Measurements from ENCODE around the gene ARHGAP21.

ARHGAP21 gene

DNA sequence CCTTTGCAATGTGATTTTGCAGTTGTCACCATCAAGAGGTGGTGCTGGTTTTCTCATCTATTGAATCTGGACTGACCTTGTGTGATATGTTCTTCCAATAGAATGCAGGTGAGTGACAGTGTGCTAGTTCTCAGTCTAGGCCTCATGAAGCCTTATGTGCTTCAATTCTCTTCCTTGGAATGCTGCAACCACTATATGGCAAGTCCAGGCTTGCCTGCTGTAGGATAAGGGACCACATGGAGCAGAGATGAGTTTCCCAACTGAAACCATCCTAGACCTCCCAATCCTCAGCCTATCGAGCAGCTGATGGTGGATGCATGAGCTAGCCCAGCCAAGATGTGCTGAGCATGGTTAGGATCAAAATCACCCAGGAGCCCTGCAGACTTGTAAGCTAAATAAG, 32.6 kb upstream of the ARHGAP21 start:
- TF ChIP-seq, protein P1, sequence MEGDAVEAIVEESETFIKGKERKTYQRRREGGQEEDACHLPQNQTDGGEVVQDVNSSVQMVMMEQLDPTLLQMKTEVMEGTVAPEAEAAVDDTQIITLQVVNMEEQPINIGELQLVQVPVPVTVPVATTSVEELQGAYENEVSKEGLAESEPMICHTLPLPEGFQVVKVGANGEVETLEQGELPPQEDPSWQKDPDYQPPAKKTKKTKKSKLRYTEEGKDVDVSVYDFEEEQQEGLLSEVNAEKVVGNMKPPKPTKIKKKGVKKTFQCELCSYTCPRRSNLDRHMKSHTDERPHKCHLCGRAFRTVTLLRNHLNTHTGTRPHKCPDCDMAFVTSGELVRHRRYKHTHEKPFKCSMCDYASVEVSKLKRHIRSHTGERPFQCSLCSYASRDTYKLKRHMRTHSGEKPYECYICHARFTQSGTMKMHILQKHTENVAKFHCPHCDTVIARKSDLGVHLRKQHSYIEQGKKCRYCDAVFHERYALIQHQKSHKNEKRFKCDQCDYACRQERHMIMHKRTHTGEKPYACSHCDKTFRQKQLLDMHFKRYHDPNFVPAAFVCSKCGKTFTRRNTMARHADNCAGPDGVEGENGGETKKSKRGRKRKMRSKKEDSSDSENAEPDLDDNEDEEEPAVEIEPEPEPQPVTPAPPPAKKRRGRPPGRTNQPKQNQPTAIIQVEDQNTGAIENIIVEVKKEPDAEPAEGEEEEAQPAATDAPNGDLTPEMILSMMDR (IDR thresholded peaks at IDR 0.05; ENCODE audit: low read depth, low read length, missing control alignments) = no peak
- DNase-seq (ENCODE audit: low read depth) = no peak
- H3K4me3 ChIP-seq (ENCODE audit: low read depth, low read length) = no peak overlapping the region

DNA sequence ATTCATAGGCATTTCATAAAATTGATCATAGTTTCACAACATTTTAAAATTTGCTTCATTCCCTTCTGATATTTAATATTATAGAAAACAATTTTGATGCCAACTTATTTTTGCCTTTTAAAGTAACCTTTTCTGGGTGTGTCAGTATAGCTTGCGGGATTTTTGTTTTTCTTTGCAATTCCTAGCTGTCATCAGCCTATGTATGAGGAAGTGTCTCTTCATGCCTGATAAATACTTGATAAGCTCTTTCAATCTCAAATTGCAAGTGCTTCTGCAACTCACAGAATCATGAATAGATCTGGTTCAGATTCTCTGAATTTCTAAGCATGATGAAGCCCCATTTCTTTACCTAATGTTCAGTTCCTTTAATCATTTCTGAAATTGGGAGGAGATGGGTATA, 28.0 kb upstream of the ARHGAP21 start:
- TF ChIP-seq, protein P1 (IDR thresholded peaks at IDR 0.05; ENCODE audit: low read depth, low read length, missing control alignments) = no peak
- H3K4me3 ChIP-seq (ENCODE audit: low read depth, low read length) = no peak overlapping the region
- DNase-seq (ENCODE audit: low read depth) = no peak

DNA sequence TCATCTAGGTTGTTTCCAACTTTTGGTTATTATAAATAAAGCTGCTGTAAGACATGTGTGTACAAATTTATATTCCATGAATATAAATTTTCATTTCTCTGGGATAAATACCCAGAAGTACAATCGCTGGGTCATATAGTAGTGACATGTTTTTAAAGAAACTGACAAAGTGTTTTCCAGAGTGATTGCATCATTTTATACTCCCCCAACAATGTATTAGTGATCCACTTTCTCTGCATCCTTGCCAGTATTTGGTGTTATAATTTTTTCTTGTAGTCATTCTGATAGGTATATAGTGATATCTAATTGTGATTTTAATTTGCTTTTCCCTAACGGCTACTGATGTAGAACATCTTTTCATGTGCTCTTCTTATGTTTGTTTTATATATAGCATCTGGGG, 27.0 kb upstream of the ARHGAP21 start:
- H3K4me3 ChIP-seq (ENCODE audit: low read depth, low read length) = no peak overlapping the region
- TF ChIP-seq, protein P1 (IDR thresholded peaks at IDR 0.05; ENCODE audit: low read depth, low read length, missing control alignments) = no peak
- no peak for DNase-seq (ENCODE audit: low read depth)

DNA sequence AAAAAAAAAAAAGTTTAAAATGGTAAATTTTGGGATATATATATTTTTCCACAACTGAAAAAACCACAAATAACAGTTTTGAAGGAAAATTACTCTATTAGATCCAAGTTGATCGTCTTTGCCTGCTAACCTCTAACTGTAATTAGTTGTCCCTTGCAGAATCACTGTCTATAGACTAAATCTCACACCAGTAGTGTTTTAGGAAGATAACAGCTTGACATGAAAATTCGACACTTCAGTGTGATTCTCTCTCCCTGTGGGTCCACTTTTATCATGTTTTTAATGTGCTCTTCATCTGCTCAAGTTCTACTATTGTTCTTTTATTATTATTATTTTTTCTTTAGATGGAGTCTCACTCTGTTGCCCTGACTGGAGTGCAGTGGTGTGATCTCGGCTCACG, 24.5 kb upstream of the ARHGAP21 start:
- TF ChIP-seq, protein P1 (IDR thresholded peaks at IDR 0.05; ENCODE audit: low read depth, low read length, missing control alignments) = no peak

DNA sequence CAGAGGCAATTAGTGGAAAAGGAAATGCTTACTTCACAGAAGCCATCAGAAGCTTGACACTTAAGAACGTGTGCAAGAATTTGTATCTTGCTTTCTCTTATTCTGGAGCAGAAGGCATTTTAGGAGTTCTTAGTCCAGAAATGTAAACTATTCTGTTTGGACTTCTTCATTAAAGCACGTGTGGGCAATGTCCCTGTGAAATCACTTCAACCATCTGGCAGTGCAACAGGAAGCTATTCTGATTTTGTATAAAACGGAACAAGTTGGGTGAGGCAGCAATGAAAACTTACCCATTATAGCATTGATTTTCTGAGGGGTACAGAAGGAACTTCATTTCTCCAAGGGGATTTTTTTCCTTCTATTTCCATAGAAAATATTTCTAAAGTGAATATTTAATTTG, 21.3 kb upstream of the ARHGAP21 start:
- no peak overlapping the region for H3K4me3 ChIP-seq (ENCODE audit: low read depth, low read length)
- no peak for DNase-seq (ENCODE audit: low read depth)
- TF ChIP-seq, protein P1 (IDR thresholded peaks at IDR 0.05; ENCODE audit: low read depth, low read length, missing control alignments) = no peak

More for the DNA sequence above, 24.5 kb upstream of the ARHGAP21 start:
- no peak for DNase-seq (ENCODE audit: low read depth)
- H3K4me3 ChIP-seq (ENCODE audit: low read depth, low read length) = no peak overlapping the region

DNA sequence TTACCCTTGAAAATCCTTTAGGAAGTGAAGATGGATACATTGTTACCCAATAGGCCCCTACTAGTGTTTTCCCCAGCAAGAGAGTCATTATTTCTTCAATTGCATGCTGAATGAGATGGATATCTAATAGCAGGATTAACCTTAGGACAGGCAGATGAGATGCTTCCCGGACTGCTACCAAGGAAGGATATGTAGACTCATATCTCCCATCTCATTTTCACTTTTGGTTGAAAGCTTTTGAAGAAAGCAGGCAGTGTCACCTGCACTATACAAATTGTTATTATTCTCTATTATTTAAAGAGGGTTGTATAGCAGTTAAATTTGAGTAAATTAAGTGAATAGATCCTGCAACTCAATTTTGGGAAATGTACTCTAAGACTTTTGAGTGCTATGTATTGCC, 17.0 kb upstream of the ARHGAP21 start:
- no peak overlapping the region for H3K4me3 ChIP-seq (ENCODE audit: low read depth, low read length)

DNA sequence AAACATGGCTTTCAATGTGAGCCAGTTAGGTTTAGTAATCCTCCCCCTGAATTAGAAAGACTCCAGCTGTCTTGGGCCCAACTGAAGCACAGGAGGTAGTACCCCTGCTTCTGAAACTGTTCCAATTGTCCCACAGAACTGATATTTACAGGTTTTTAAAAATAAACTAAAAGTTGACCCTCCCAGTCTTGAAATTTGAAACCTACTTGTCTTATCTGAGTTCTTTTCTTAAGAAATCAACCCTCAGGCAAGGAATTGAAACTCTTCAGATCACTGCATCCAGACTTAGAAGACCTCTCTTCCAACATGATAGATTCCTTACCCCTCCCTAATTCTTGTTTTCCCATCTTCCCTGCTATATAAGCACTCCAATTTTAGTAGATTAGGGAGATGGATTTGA, 13.3 kb upstream of the ARHGAP21 start:
- no peak overlapping the region for H3K4me3 ChIP-seq (ENCODE audit: low read depth, low read length)
- TF ChIP-seq, protein P1 (IDR thresholded peaks at IDR 0.05; ENCODE audit: low read depth, low read length, missing control alignments) = no peak
- DNase-seq (ENCODE audit: low read depth) = no peak

More for the DNA sequence above, 17.0 kb upstream of the ARHGAP21 start:
- TF ChIP-seq, protein P1 (IDR thresholded peaks at IDR 0.05; ENCODE audit: low read depth, low read length, missing control alignments) = no peak
- no peak for DNase-seq (ENCODE audit: low read depth)
